Omental fat pad (tissue), 4 donors: ENCODE results near the gene TBC1D14. TPM values are rescaled to one million over a fixed set of nuclear protein-coding genes. Genes with fewer than 3 reads are reported as not detected.
"Not testable (repeated sequence)": the region's sequence is repeated elsewhere in the genome, so short reads cannot be mapped to it uniquely, and the experiment has no call there.

Experiments used
- ATAC-seq: fragments of 150-250 bp; one replicate; pipeline ENCODE4 v1.9.1; 2016; ENCODE audit warnings: mild to moderate bottlenecking, moderate library complexity; ENCODE audit not compliant: low FRiP score
- DNase-seq: peaks from one replicate; pipeline ENCODE4 v3.0.0-alpha.2; 2019; ENCODE audit warnings: low spot score
- CTCF ChIP-seq, 3 donors: fragments of 450-650 bp; IDR thresholded peaks; one replicate each; pipeline ENCODE4 v1.5.1; 2016 to 2017; ENCODE audit warnings: antibody characterized with exemption in 3 of 3, mild to moderate bottlenecking in 3 of 3, moderate library complexity in 2 of 3
- total RNA-seq, 4 donors: library from RNA; depleted of rRNA; stranded (reverse); fragments of >200 nt; gene quantifications; one replicate each; pipeline ENCODE4 v1.1.0, GENCODE V29; 2016

Gene TBC1D14
- total RNA-seq, 4 donors from 2014 or later, result 38.0 to 58.2 (median 56.8) TPM

- TF ChIP-seq CTCF (IDR thresholded peaks at IDR 0.05), result no peak
- DNase-seq (no peak), ATAC-seq (no peak)
Measured at GRCh38 chr4:6890358-6890757, 19.3 kb upstream of the TBC1D14 start.

- not testable (repeated sequence) for ATAC-seq, DNase-seq
Measured at GRCh38 chr4:6890971-6891370, 18.7 kb upstream of the TBC1D14 start.

- DNase-seq (no peak), ATAC-seq (no peak)
- no peak for TF ChIP-seq CTCF (IDR thresholded peaks at IDR 0.05)
Measured at GRCh38 chr4:6891436-6892170, 18.0 kb upstream of the TBC1D14 start.

- no peak for DNase-seq
- TF ChIP-seq CTCF (IDR thresholded peaks at IDR 0.05), result no peak
- ATAC-seq, result no peak
Measured at GRCh38 chr4:6892190-6892908, 17.3 kb upstream of the TBC1D14 start.

GRCh38 chr4:6892909-6893202, 16.8 kb upstream of the TBC1D14 start:
- ATAC-seq (no peak), DNase-seq (no peak)
- no peak for TF ChIP-seq CTCF (IDR thresholded peaks at IDR 0.05)

- TF ChIP-seq CTCF (IDR thresholded peaks at IDR 0.05), result no peak
- DNase-seq (no peak), ATAC-seq (no peak)
Measured at GRCh38 chr4:6893449-6894085, 16.1 kb upstream of the TBC1D14 start.

- no peak for ATAC-seq
- no peak for DNase-seq
- no peak for TF ChIP-seq CTCF (IDR thresholded peaks at IDR 0.05)
Measured at GRCh38 chr4:6894086-6894478, 15.5 kb upstream of the TBC1D14 start.
